ENCODE data around the gene KCTD20. TPM values are rescaled to one million over a fixed set of nuclear protein-coding genes. Genes with fewer than 3 reads are reported as not detected.
A peak's percentile ranks its signal among the peaks of the same experiment; 100 is the strongest.
"Not testable (repeated sequence)": the region's sequence is repeated elsewhere in the genome, so short reads cannot be mapped to it uniquely, and the experiment has no call there.

KCTD20 gene
- total and polyA plus RNA-seq, 3 experiments from 2014 or later = 41.4 to 52.4 (median 52.3) TPM

DNA sequence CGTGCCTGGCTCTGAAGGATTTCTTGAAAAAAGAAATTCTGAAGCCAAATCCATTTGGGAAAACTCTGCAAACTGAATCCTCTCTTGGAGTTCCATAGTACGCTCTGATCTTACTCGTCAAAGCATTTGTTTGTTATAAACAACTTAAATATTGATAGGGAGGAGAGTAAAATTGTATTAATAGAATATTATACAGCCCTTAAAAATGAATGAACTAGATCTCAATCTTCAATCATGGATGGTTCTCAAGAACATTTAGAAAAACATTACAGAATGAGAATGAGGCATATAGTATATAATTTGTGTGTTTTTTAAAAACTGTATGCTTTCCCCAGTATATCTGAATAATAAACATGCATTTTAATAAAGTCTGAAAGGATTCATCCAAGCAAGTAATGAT, 24.8 kb downstream of the KCTD20 start:
- DNase-seq = no peak
- H3K36me3 Mint-ChIP-seq = peaks cover 0 to 39% (median 7%) of the 10 kb centered on the region in 3 donors
- H3K27me3 Mint-ChIP-seq = no peaks in the 10 kb centered on the region
- H3K4me3 ChIP-seq (ENCODE audit: low read length) = no peak overlapping the region
- H3K4me3 Mint-ChIP-seq = no peak overlapping the region
- H3K9me3 Mint-ChIP-seq = no peaks in the 10 kb centered on the region
- POLR2A ChIA-PET = interaction anchor here (0.6 kb wide), 1 partner anchor 37 kb away, joined by 5 read pairs; no protein-coding TSS in a partner anchor
- H3K36me3 ChIP-seq (ENCODE audit: insufficient read depth, low read length) = peaks cover 6% of the 10 kb centered on the region
- peaks cover 27 to 60% (median 48%) of the 10 kb centered on the region in 3 donors for H3K4me1 Mint-ChIP-seq
- H3K27ac ChIP-seq (ENCODE audit: low read depth, low read length) = no peak overlapping the region
- no peaks in the 10 kb centered on the region for H3K27me3 ChIP-seq (ENCODE audit: insufficient read depth, low read length, poor library complexity, severe bottlenecking)
- CTCF ChIA-PET = no interaction called here
- H3K27ac Mint-ChIP-seq = no peak overlapping the region
- H3K4me1 ChIP-seq (ENCODE audit: insufficient read depth, low read length) = peaks cover 6% of the 10 kb centered on the region
- no peaks in the 10 kb centered on the region for H3K9me3 ChIP-seq (ENCODE audit: low read length)

DNA sequence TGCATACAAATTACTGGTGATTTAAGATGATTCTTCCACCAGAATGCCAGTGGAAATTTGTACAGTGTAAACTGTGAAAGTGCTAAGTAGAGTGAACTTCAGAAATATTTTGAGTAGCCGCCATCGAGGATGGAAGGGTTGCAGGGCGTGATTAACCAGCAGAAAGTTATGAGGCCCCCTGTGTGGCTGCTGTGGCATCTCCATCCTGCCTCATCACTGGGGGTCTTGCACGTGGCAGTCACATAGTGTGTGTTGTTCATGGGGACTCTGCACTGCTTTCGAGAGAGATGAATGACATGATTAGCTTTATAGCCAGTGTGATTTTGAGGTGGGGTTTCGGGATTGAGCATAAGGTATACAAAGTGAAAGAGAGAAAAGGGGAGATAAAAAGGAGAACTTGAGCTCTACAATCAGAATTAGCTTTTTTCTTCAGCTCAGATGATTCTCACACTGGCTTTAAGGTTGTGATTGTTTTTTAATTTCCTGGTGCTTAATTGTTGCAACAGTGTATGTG, 26.4 kb downstream of the KCTD20 start:
- Mint-ChIP-seq H3K9me3 (no peaks in the 10 kb centered on the region), H3K4me1 (peaks cover 20 to 44% (median 33%) of the 10 kb centered on the region in 3 donors), H3K27me3 (no peaks in the 10 kb centered on the region), H3K4me3 (no peak overlapping the region), H3K27ac (peak overlapping the region in 6 of 8 donors; percentile 1 to 63 (median 27)), H3K36me3 (peaks cover 0 to 45% (median 3%) of the 10 kb centered on the region in 3 donors)
- Histone ChIP-seq H3K9me3 (ENCODE audit: low read length) (no peaks in the 10 kb centered on the region), H3K4me3 (ENCODE audit: low read length) (no peak overlapping the region), H3K4me1 (ENCODE audit: insufficient read depth, low read length) (peaks cover 2% of the 10 kb centered on the region), H3K27ac (ENCODE audit: low read depth, low read length) (no peak overlapping the region), H3K36me3 (ENCODE audit: insufficient read depth, low read length) (peaks cover 6% of the 10 kb centered on the region), H3K27me3 (ENCODE audit: insufficient read depth, low read length, poor library complexity, severe bottlenecking) (no peaks in the 10 kb centered on the region)
- DNase-seq = no peak
- ChIA-PET POLR2A (no interaction called here), CTCF (no interaction called here)

GRCh38 chr6:36469946-36470345, 27.1 kb downstream of the KCTD20 start:
- Mint-ChIP-seq H3K4me3 (no peak overlapping the region), H3K27ac (peak overlapping the region in 3 of 8 donors; percentile 15 to 70 (median 38)), H3K4me1 (peaks cover 15 to 42% (median 25%) of the 10 kb centered on the region in 3 donors), H3K36me3 (peaks cover 0 to 52% (median 3%) of the 10 kb centered on the region in 3 donors), H3K27me3 (no peaks in the 10 kb centered on the region), H3K9me3 (no peaks in the 10 kb centered on the region)
- no peaks in the 10 kb centered on the region for H3K27me3 ChIP-seq (ENCODE audit: insufficient read depth, low read length, poor library complexity, severe bottlenecking)
- no peak for DNase-seq
- H3K4me3 ChIP-seq (ENCODE audit: low read length) = no peak overlapping the region
- H3K27ac ChIP-seq (ENCODE audit: low read depth, low read length) = no peak overlapping the region
- ChIA-PET CTCF (interaction anchor here (1.0 kb wide), 1 partner anchor 47 kb away, joined by 3 read pairs; no protein-coding TSS in a partner anchor), POLR2A (no interaction called here)
- H3K4me1 ChIP-seq (ENCODE audit: insufficient read depth, low read length) = no peaks in the 10 kb centered on the region
- no peaks in the 10 kb centered on the region for H3K9me3 ChIP-seq (ENCODE audit: low read length)
- H3K36me3 ChIP-seq (ENCODE audit: insufficient read depth, low read length) = peaks cover 6% of the 10 kb centered on the region

- Mint-ChIP-seq H3K27ac (peak overlapping the region in 5 of 8 donors; percentile 13 to 67 (median 55)), H3K36me3 (peaks cover 4 to 71% (median 19%) of the 10 kb centered on the region in 3 donors), H3K4me3 (no peak overlapping the region), H3K27me3 (no peaks in the 10 kb centered on the region), H3K9me3 (no peaks in the 10 kb centered on the region), H3K4me1 (peaks cover 12 to 27% (median 13%) of the 10 kb centered on the region in 3 donors)
- ChIA-PET POLR2A (interaction anchor here (0.6 to 1.5 kb wide), 2 partner anchors 10 to 190 kb away, joined by 4 read pairs; no protein-coding TSS in a partner anchor), CTCF (interaction anchor here (1.0 kb wide), 1 partner anchor 54 kb away, joined by 3 read pairs; no protein-coding TSS in a partner anchor)
- DNase-seq = no peak
- no peak overlapping the region for H3K27ac ChIP-seq (ENCODE audit: low read depth, low read length)
- H3K27me3 ChIP-seq (ENCODE audit: insufficient read depth, low read length, poor library complexity, severe bottlenecking) = no peaks in the 10 kb centered on the region
- no peaks in the 10 kb centered on the region for H3K4me1 ChIP-seq (ENCODE audit: insufficient read depth, low read length)
- H3K9me3 ChIP-seq (ENCODE audit: low read length) = no peaks in the 10 kb centered on the region
- H3K4me3 ChIP-seq (ENCODE audit: low read length) = no peak overlapping the region
- peaks cover 6% of the 10 kb centered on the region for H3K36me3 ChIP-seq (ENCODE audit: insufficient read depth, low read length)
Measured at GRCh38 chr6:36478051-36478526, 35.3 kb downstream of the KCTD20 start.

GRCh38 chr6:36479256-36479655, 36.5 kb downstream of the KCTD20 start:
- POLR2A ChIA-PET = interaction anchor here (0.5 to 1.5 kb wide), 4 partner anchors 9 to 275 kb away, joined by 3 to 5 read pairs (median 4); no protein-coding TSS in a partner anchor
- Histone ChIP-seq H3K9me3 (ENCODE audit: low read length) (no peaks in the 10 kb centered on the region), H3K27ac (ENCODE audit: low read depth, low read length) (no peak overlapping the region), H3K27me3 (ENCODE audit: insufficient read depth, low read length, poor library complexity, severe bottlenecking) (no peaks in the 10 kb centered on the region), H3K4me3 (ENCODE audit: low read length) (no peak overlapping the region), H3K36me3 (ENCODE audit: insufficient read depth, low read length) (peaks cover 6% of the 10 kb centered on the region), H3K4me1 (ENCODE audit: insufficient read depth, low read length) (no peaks in the 10 kb centered on the region)
- Mint-ChIP-seq H3K36me3 (peaks cover 4 to 69% (median 23%) of the 10 kb centered on the region in 3 donors), H3K4me3 (no peak overlapping the region), H3K27ac (peak overlapping the region in 3 of 8 donors; percentile 23 to 69 (median 34)), H3K27me3 (no peaks in the 10 kb centered on the region), H3K9me3 (no peaks in the 10 kb centered on the region), H3K4me1 (peaks cover 11 to 26% (median 13%) of the 10 kb centered on the region in 3 donors)
- DNase-seq = no peak
- CTCF ChIA-PET = interaction anchor here (0.9 kb wide), 1 partner anchor 9 kb away, joined by 3 read pairs; no protein-coding TSS in a partner anchor

DNA sequence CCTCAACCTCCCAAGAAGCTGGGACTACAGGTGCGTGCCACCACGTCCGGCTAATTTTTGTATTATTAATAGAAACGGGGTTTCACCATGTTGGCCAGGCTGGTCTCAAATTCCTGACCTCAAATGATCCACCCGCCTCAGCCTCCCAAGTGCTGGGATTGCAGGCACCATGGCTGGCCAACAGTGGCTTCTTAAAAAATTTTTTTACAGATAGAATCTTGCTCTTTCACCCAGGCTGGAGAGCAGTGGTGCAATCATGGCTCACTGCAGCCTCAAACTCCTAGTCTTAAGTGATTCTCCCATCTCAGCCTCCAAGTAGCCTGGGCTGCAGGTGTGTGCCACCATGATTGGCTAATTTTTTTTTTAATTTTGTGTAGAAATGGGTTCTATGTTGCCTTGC, 40.5 kb downstream of the KCTD20 start:
- H3K27ac ChIP-seq (ENCODE audit: low read depth, low read length); H3K4me3 ChIP-seq (ENCODE audit: low read length); DNase-seq; POLR2A ChIA-PET; H3K9me3 Mint-ChIP-seq; H3K9me3 ChIP-seq (ENCODE audit: low read length); H3K4me3 Mint-ChIP-seq; CTCF ChIA-PET; H3K4me1 ChIP-seq (ENCODE audit: insufficient read depth, low read length); H3K27me3 ChIP-seq (ENCODE audit: insufficient read depth, low read length, poor library complexity, severe bottlenecking); H3K27me3 Mint-ChIP-seq: not testable (repeated sequence)
- H3K36me3 Mint-ChIP-seq = peaks cover 4 to 86% (median 27%) of the 10 kb centered on the region in 3 donors
- peaks cover 14% of the 10 kb centered on the region for H3K36me3 ChIP-seq (ENCODE audit: insufficient read depth, low read length)
- peak overlapping the region in 3 of 8 donors; percentile 17 to 41 (median 17) for H3K27ac Mint-ChIP-seq
- H3K4me1 Mint-ChIP-seq = peaks cover 4 to 14% (median 7%) of the 10 kb centered on the region in 3 donors

DNA sequence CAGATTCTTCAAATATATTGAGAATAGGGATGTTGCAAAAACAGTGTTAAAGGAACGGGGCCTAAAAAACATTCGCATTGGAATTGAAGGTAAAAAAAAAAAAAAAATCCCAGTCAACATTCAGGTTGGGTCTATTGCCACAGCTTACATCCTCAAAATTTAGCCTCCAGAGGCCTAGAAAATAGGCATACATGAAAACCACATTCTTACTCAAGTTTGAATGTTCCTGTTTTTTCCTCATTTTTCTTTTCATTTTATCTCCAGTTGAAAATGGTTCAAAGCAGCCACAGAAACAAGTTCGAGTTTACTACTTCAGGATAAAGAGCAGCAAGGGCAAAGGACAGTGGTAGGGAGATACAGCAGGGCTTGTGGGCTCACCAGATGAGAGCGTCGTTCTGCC, 41.9 kb downstream of the KCTD20 start:
- H3K4me3 Mint-ChIP-seq = no peak overlapping the region
- no peaks in the 10 kb centered on the region for H3K9me3 Mint-ChIP-seq

GRCh38 chr6:36487698-36488097, 44.9 kb downstream of the KCTD20 start:
- POLR2A ChIA-PET = interaction anchor here (1.5 to 1.6 kb wide), 2 partner anchors 9 to 92 kb away, joined by 3 to 4 read pairs; no protein-coding TSS in a partner anchor
- Mint-ChIP-seq H3K4me3 (no peak overlapping the region), H3K27ac (peak overlapping the region in 4 of 8 donors; percentile 23 to 43 (median 37)), H3K36me3 (peaks cover 0 to 81% (median 24%) of the 10 kb centered on the region in 3 donors), H3K4me1 (peaks cover 5 to 29% (median 10%) of the 10 kb centered on the region in 3 donors), H3K27me3 (no peaks in the 10 kb centered on the region), H3K9me3 (no peaks in the 10 kb centered on the region)
- no peak for DNase-seq
- no peaks in the 10 kb centered on the region for H3K27me3 ChIP-seq (ENCODE audit: insufficient read depth, low read length, poor library complexity, severe bottlenecking)
- no peak overlapping the region for H3K4me3 ChIP-seq (ENCODE audit: low read length)
- CTCF ChIA-PET = interaction anchor here (1.2 to 1.3 kb wide), 2 partner anchors 8 to 128 kb away, joined by 3 read pairs; no protein-coding TSS in a partner anchor
- H3K27ac ChIP-seq (ENCODE audit: low read depth, low read length) = no peak overlapping the region
- peaks cover 8% of the 10 kb centered on the region for H3K36me3 ChIP-seq (ENCODE audit: insufficient read depth, low read length)
- H3K9me3 ChIP-seq (ENCODE audit: low read length) = no peaks in the 10 kb centered on the region
- H3K4me1 ChIP-seq (ENCODE audit: insufficient read depth, low read length) = no peaks in the 10 kb centered on the region

More for the DNA sequence above, 41.9 kb downstream of the KCTD20 start:
- Histone ChIP-seq H3K9me3 (ENCODE audit: low read length) (no peaks in the 10 kb centered on the region), H3K4me3 (ENCODE audit: low read length) (no peak overlapping the region), H3K36me3 (ENCODE audit: insufficient read depth, low read length) (peaks cover 14% of the 10 kb centered on the region), H3K27me3 (ENCODE audit: insufficient read depth, low read length, poor library complexity, severe bottlenecking) (no peaks in the 10 kb centered on the region), H3K4me1 (ENCODE audit: insufficient read depth, low read length) (no peaks in the 10 kb centered on the region), H3K27ac (ENCODE audit: low read depth, low read length) (no peak overlapping the region)
- no peak for DNase-seq
- H3K36me3 Mint-ChIP-seq = peaks cover 4 to 87% (median 28%) of the 10 kb centered on the region in 3 donors
- peak overlapping the region in 3 of 8 donors; percentile 21 to 88 (median 60) for H3K27ac Mint-ChIP-seq
- CTCF ChIA-PET = no interaction called here
- peaks cover 2 to 17% (median 4%) of the 10 kb centered on the region in 3 donors for H3K4me1 Mint-ChIP-seq
- H3K27me3 Mint-ChIP-seq = no peaks in the 10 kb centered on the region
- POLR2A ChIA-PET = no interaction called here
